IMR-90 (cell line): Measurements from ENCODE around the gene CDC73. TPM values are rescaled to one million over a fixed set of nuclear protein-coding genes. Genes with fewer than 3 reads are reported as not detected.
A peak's percentile ranks its signal among the peaks of the same experiment; 100 is the strongest.

Experiments used
- ATAC-seq: fragments of 200-7000 bp; cut with Tn5 transposase; 2 replicates; pipeline ENCODE4 v1.9.1; 2020; ENCODE audit warnings: low read depth, mild to moderate bottlenecking, moderate library complexity
- BruUV-seq: library from RNA; stranded (reverse); fragments of 400-500 nt; replicated peaks from 2 replicates; lab custom pipeline; 2021; lab: Mats Ljungman, UMichigan
- CTCF ChIA-PET: fragments of 300-600 bp; formaldehyde crosslinking; extraction: SDS; loops from one replicate; lab custom pipeline; 2021; ENCODE audit warnings: antibody characterized with exemption; lab: Yijun Ruan, JAX
- POLR2A ChIA-PET: fragments of 300-600 bp; sonication (Branson Sonifier 250); formaldehyde crosslinking; loops from one replicate; lab custom pipeline; 2022; ENCODE audit warnings: antibody characterized with exemption; ENCODE audit not compliant: unreplicated experiment; lab: Charles Lee
- DNase-seq: peaks from one replicate; pipeline ENCODE4 v3.0.0; 2013
- H2AFZ ChIP-seq: replicated peaks from 2 replicates; pipeline ENCODE3; 2013; ENCODE audit warnings: low read length, mild to moderate bottlenecking; ENCODE audit not compliant: poor library complexity
- H2AK5ac ChIP-seq: 2 replicates; pipeline ENCODE4 v1.6.1; 2013; ENCODE audit warnings: low read depth, low read length, inconsistent platforms
- H2AK9ac ChIP-seq: replicated peaks from 2 replicates; pipeline ENCODE3; 2013; ENCODE audit warnings: mild to moderate bottlenecking, low read depth, low read length, moderate library complexity; ENCODE audit not compliant: poor library complexity
- H2BK120ac ChIP-seq: 2 replicates; pipeline ENCODE4 v1.6.1; 2013; ENCODE audit warnings: low read depth, low read length, inconsistent platforms
- H2BK15ac ChIP-seq: 3 replicates; pipeline ENCODE4 v1.6.1; 2013; ENCODE audit warnings: low read depth, low read length, inconsistent platforms
- H2BK20ac ChIP-seq: 2 replicates; pipeline ENCODE4 v1.6.1; 2013; ENCODE audit warnings: low read depth, mild to moderate bottlenecking, inconsistent platforms, low read length, moderate library complexity
- H2BK5ac ChIP-seq: 2 replicates; pipeline ENCODE4 v1.6.1; 2013; ENCODE audit warnings: mild to moderate bottlenecking, low read depth, low read length, inconsistent platforms; ENCODE audit not compliant: poor library complexity, severe bottlenecking
- H3K14ac ChIP-seq: replicated peaks from 2 replicates; pipeline ENCODE4 v1.6.1; 2013; ENCODE audit warnings: low read depth, low read length, inconsistent platforms
- H3K18ac ChIP-seq: 2 replicates; pipeline ENCODE4 v1.6.1; 2013; ENCODE audit warnings: low read depth, low read length, control low read depth
- H3K23ac ChIP-seq: 2 replicates; pipeline ENCODE4 v1.6.1; 2013; ENCODE audit warnings: low read depth, low read length, inconsistent platforms
- H3K27ac ChIP-seq: 2 replicates; pipeline ENCODE4 v1.5.1; 2013; ENCODE audit warnings: mild to moderate bottlenecking, control low read depth, low read length; ENCODE audit not compliant: insufficient read depth
- H3K27me3 ChIP-seq: 2 replicates; pipeline ENCODE4 v1.6.1; 2013; ENCODE audit warnings: low read length; ENCODE audit not compliant: control insufficient read depth, insufficient read depth
- H3K36me3 ChIP-seq: 2 replicates; pipeline ENCODE4 v1.6.1; 2013; ENCODE audit warnings: low read length, mixed read lengths; ENCODE audit not compliant: control insufficient read depth, insufficient read depth
- H3K4ac ChIP-seq: 2 replicates; pipeline ENCODE4 v1.6.1; 2013; ENCODE audit warnings: low read depth, low read length, inconsistent platforms
- H3K4me1 ChIP-seq: 2 replicates; pipeline ENCODE4 v1.6.1; 2013; ENCODE audit warnings: low read length, mixed read lengths; ENCODE audit not compliant: control insufficient read depth, insufficient read depth
- H3K4me2 ChIP-seq: 2 replicates; pipeline ENCODE4 v1.6.1; 2013; ENCODE audit warnings: low read depth, mild to moderate bottlenecking, control low read depth, low read length, moderate library complexity
- H3K4me3 ChIP-seq: 2 replicates; pipeline ENCODE4 v1.5.1; 2013; ENCODE audit warnings: low read depth, mild to moderate bottlenecking, control low read depth, low read length, moderate library complexity; ENCODE audit not compliant: insufficient read depth
- H3K56ac ChIP-seq: 2 replicates; pipeline ENCODE4 v1.6.1; 2013; ENCODE audit warnings: low read length, inconsistent platforms; ENCODE audit not compliant: insufficient read depth; ENCODE audit errors: extremely low read depth
- H3K79me1 ChIP-seq, 2 experiments: 2 replicates each; pipeline ENCODE4 v1.6.1; 2013; ENCODE audit warnings: low read length in 2 of 2, inconsistent platforms in 1 of 2, low read depth in 1 of 2
- H3K9ac ChIP-seq: 2 replicates; pipeline ENCODE4 v1.6.1; 2013; ENCODE audit warnings: low read depth, low read length, control low read depth
- H3K9me1 ChIP-seq: 2 replicates; pipeline ENCODE4 v1.6.1; 2013; ENCODE audit warnings: low read length, inconsistent platforms; ENCODE audit not compliant: insufficient read depth
- H3K9me3 ChIP-seq: 2 replicates; pipeline ENCODE4 v1.6.1; 2013; ENCODE audit warnings: low read length; ENCODE audit not compliant: control insufficient read depth, insufficient read depth
- H4K20me1 ChIP-seq: 2 replicates; pipeline ENCODE4 v1.6.1; 2013; ENCODE audit warnings: low read length, inconsistent platforms; ENCODE audit not compliant: insufficient read depth
- H4K5ac ChIP-seq: 2 replicates; pipeline ENCODE4 v1.6.1; 2013; ENCODE audit warnings: mild to moderate bottlenecking, low read depth, low read length, control low read depth
- H4K8ac ChIP-seq, 2 experiments: 2 replicates each; pipeline ENCODE4 v1.6.1; 2013; ENCODE audit warnings: low read depth in 2 of 2, low read length in 2 of 2, control low read depth in 1 of 2, inconsistent platforms in 1 of 2
- H4K91ac ChIP-seq: 2 replicates; pipeline ENCODE4 v1.6.1; 2013; ENCODE audit warnings: low read depth, low read length, inconsistent platforms; ENCODE audit not compliant: insufficient read depth
- CEBPB ChIP-seq: IDR thresholded peaks from 2 replicates; pipeline ENCODE4 v1.6.1; 2012; ENCODE audit warnings: low read depth, low read length, improper control_type of control experiment
- CTCF ChIP-seq: conservative IDR thresholded peaks from 2 replicates; pipeline ENCODE4 v1.5.1; 2012; ENCODE audit warnings: mild to moderate bottlenecking, low read depth, low read length, improper control_type of control experiment
- ELK1 ChIP-seq: fragments of 150-350 bp; IDR thresholded peaks from 2 replicates; pipeline ENCODE4 v1.6.1; 2016; ENCODE audit warnings: low read depth, mild to moderate bottlenecking, low read length, moderate library complexity, borderline replicate concordance
- MAFK ChIP-seq: IDR thresholded peaks from 2 replicates; pipeline ENCODE4 v1.6.1; 2012; ENCODE audit warnings: low read depth, low read length, improper control_type of control experiment
- MAZ ChIP-seq: IDR thresholded peaks from 2 replicates; pipeline ENCODE4 v1.6.1; 2012; ENCODE audit warnings: low read depth, mild to moderate bottlenecking, low read length, improper control_type of control experiment, moderate library complexity, borderline replicate concordance
- MXI1 ChIP-seq: IDR thresholded peaks from 2 replicates; pipeline ENCODE4 v1.6.1; 2012; ENCODE audit warnings: low read depth, mild to moderate bottlenecking, low read length, moderate library complexity, borderline replicate concordance
- POLR2A ChIP-seq: IDR thresholded peaks from 2 replicates; pipeline ENCODE4 v1.6.1; 2012; ENCODE audit warnings: mild to moderate bottlenecking, low read depth, low read length
- RAD21 ChIP-seq: IDR thresholded peaks from 2 replicates; pipeline ENCODE4 v1.6.1; 2012; ENCODE audit warnings: low read length, improper control_type of control experiment
- WGBS, 2 experiments: methylation state at CpG; one replicate each; pipeline versions ENCODE4 v1.1.5 to v1.1.7; 2013; ENCODE audit warnings: missing lambda C conversion rate in 2 of 2; ENCODE audit not compliant: insufficient read length in 1 of 2; ENCODE audit errors: extremely low coverage in 2 of 2; 5-methylcytosine and 5-hydroxymethylcytosine counted together
- dilution Hi-C: fragments of 300-500 bp; cut with HindIII; formaldehyde crosslinking; loops from one replicate; pipeline ENCODE4 v1.14.3; 2018; ENCODE audit warnings: low sequenced_read_pairs; ENCODE audit not compliant: unreplicated experiment
- in situ Hi-C: fragments of 300-500 bp; cut with MboI; formaldehyde crosslinking; loops from 3 replicates; pipeline ENCODE4 v1.14.3; 2019; ENCODE audit warnings: low sequenced_read_pairs, inconsistent platforms, mixed read lengths
- intact Hi-C: fragments of 100-400 bp; cut with micrococcal nuclease; formaldehyde crosslinking; loops from 2 replicates; pipeline ENCODE4 v1.10.0; 2022
- polyA plus RNA-seq, 3 experiments: library from polyadenylated mRNA; depleted of rRNA; stranded (reverse); fragments of >200 nt; gene quantifications; 2 replicates each; pipeline ENCODE4 v1.2.3, GENCODE V29; 2012; ENCODE audit warnings: low replicate concordance in 1 of 3
- total RNA-seq: library from RNA; depleted of rRNA; stranded (reverse); fragments of >200 nt; gene quantifications from 2 replicates; pipeline ENCODE4 v1.2.3, GENCODE V29; 2012

CDC73 gene
- total and polyA plus RNA-seq, 2 of the 4 experiments (the other 2 are of a cell fraction), result 22.1 to 29.6 TPM

GRCh38 chr1:193259636-193260035 lies 137.8 kb downstream of the CDC73 start:
- no peak overlapping the region for H3K14ac ChIP-seq
- H3K9me1 ChIP-seq, result peaks cover 4% of the 10 kb centered on the region
- peaks cover 3% of the 10 kb centered on the region for H3K4me1 ChIP-seq
- no peak overlapping the region for H4K8ac ChIP-seq
- 0 out of 2 replicates have a peak overlapping the region, but pooled peaks have one; percentile 52 for H4K5ac ChIP-seq
- H3K79me1 ChIP-seq, result peaks cover 3 to 6% of the 10 kb centered on the region in 2 experiments; a peak in 1 of 4 replicates
- no peak overlapping the region for H4K91ac ChIP-seq
- H3K9me3 ChIP-seq, result no peaks in the 10 kb centered on the region
- intact Hi-C loops (loop anchor here (5.0 kb wide), 2 partner anchors 37 to 78 kb away; no protein-coding TSS in a partner anchor), dilution Hi-C loops (no loop called here), in situ Hi-C loops (no loop called here)
- H3K4me2 ChIP-seq, result no peak overlapping the region
- POLR2A ChIA-PET, result no interaction called here
- H4K20me1 ChIP-seq, result no peaks in the 10 kb centered on the region
- H3K27me3 ChIP-seq, result no peaks in the 10 kb centered on the region
- no peak overlapping the region for H2AK5ac ChIP-seq
- no peak overlapping the region for H3K56ac ChIP-seq
- H3K36me3 ChIP-seq, result peaks cover 5% of the 10 kb centered on the region
- H2BK15ac ChIP-seq, result no peak overlapping the region
- H2BK5ac ChIP-seq, result peak overlapping the region; percentile 12
- H3K27ac ChIP-seq, result peak overlapping the region; percentile 85; the same call in 1 of the 2 replicates
- no peak overlapping the region for H2BK120ac ChIP-seq
- no peak overlapping the region for H3K9ac ChIP-seq
- no peak overlapping the region for H2AFZ ChIP-seq
- ATAC-seq (no peak), DNase-seq (no peak)
- no TSS peak for BruUV-seq
- no peak overlapping the region for H3K4ac ChIP-seq
- H2BK20ac ChIP-seq, result no peak overlapping the region
- no peak overlapping the region for H3K4me3 ChIP-seq
- WGBS, 2 experiments, result no CpG with 5 or more reads among the region's 2 CpGs
- no peak for TF ChIP-seq ELK1
- TF ChIP-seq MAFK, result no peak
- no peak for TF ChIP-seq CTCF
- TF ChIP-seq POLR2A, result no peak
- TF ChIP-seq MXI1, result no peak
- TF ChIP-seq MAZ, result no peak
- TF ChIP-seq RAD21, result no peak
- TF ChIP-seq CEBPB, result no peak
- no peak overlapping the region for H3K23ac ChIP-seq
- no peak overlapping the region for H3K18ac ChIP-seq
- CTCF ChIA-PET, result no interaction called here
- H2AK9ac ChIP-seq, result no peak overlapping the region
